GM12878 (cell line): ENCODE results near the gene C3. TPM values are rescaled to one million over a fixed set of nuclear protein-coding genes. Genes with fewer than 3 reads are reported as not detected.
A peak's percentile ranks its signal among the peaks of the same experiment; 100 is the strongest.

Experiments
- ATAC-seq: fragments of 200-7000 bp; cut with Tn5 transposase; 3 replicates; pipeline ENCODE4 v1.9.1; 2020; ENCODE audit warnings: mild to moderate bottlenecking, moderate library complexity
- BruUV-seq: library from RNA; stranded (reverse); fragments of 400-500 nt; replicated peaks from 2 replicates; lab custom pipeline; 2021; lab: Mats Ljungman, UMichigan
- CTCF ChIA-PET: fragments of 300-600 bp; sonication (Branson Sonifier 250); formaldehyde crosslinking; extraction: SDS; loops from one replicate; lab custom pipeline; 2021; ENCODE audit warnings: inconsistent platforms; lab: Yijun Ruan, JAX
- POLR2A ChIA-PET: fragments of 350-600 bp; formaldehyde crosslinking; extraction: SDS; loops from one replicate; lab custom pipeline; 2021; ENCODE audit warnings: inconsistent platforms; lab: Charles Lee
- RAD21 ChIA-PET: fragments of 300-600 bp; sonication (Branson Sonifier 250); formaldehyde crosslinking; loops from one replicate; lab custom pipeline; 2023; ENCODE audit warnings: antibody characterized with exemption; ENCODE audit not compliant: unreplicated experiment; lab: Charles Lee
- SMC1A ChIA-PET: fragments of 300-600 bp; sonication (Branson Sonifier 250); formaldehyde crosslinking; loops from one replicate; lab custom pipeline; 2023; ENCODE audit not compliant: unreplicated experiment, uncharacterized antibody; lab: Charles Lee
- DNase-seq: peaks from one replicate; pipeline ENCODE4 v3.0.0-alpha.2; 2011; ENCODE audit warnings: low read depth, low spot score
- FAIRE-seq: peaks from 3 replicates; lab custom pipeline; 2011; peaks lifted over from hg19 to GRCh38; lab: Jason Lieb, UNC
- H2AFZ ChIP-seq: 2 replicates; pipeline ENCODE4 v1.6.0; 2011; ENCODE audit warnings: low read depth, low read length, control low read depth; ENCODE audit not compliant: control insufficient read depth
- H3K27ac ChIP-seq: 2 replicates; pipeline ENCODE4 v1.5.1; 2011; ENCODE audit warnings: control low read depth; ENCODE audit not compliant: control insufficient read depth, insufficient read depth
- H3K27me3 ChIP-seq, 2 experiments: replicated peaks in 1 of 2; 2 replicates each; pipeline versions ENCODE4 v1.6.0 to v1.6.1; 2011; ENCODE audit warnings: low read length in 1 of 2; ENCODE audit not compliant: control insufficient read depth in 2 of 2, insufficient read depth in 2 of 2
- H3K36me3 ChIP-seq, 2 experiments: 2 replicates each; pipeline ENCODE4 v1.5.1; 2011; ENCODE audit warnings: low read length in 1 of 2; ENCODE audit not compliant: control insufficient read depth in 2 of 2, insufficient read depth in 2 of 2
- H3K4me1 ChIP-seq: 2 replicates; pipeline ENCODE4 v1.6.1; 2011; ENCODE audit warnings: mild to moderate bottlenecking, low read length, moderate library complexity, mixed read lengths; ENCODE audit not compliant: control insufficient read depth, insufficient read depth
- H3K4me2 ChIP-seq: 2 replicates; pipeline ENCODE4 v1.6.0; 2011; ENCODE audit warnings: control low read depth; ENCODE audit not compliant: control insufficient read depth, insufficient read depth
- H3K4me3 ChIP-seq: fragments of 200-600 bp; sonication (generic); 2 replicates; pipeline ENCODE4 v1.5.1; 2016
- H3K79me2 ChIP-seq: 2 replicates; pipeline ENCODE4 v1.6.0; 2011; ENCODE audit warnings: low read length; ENCODE audit not compliant: control insufficient read depth, insufficient read depth
- H3K9ac ChIP-seq: 2 replicates; pipeline ENCODE4 v1.8.0; 2011; ENCODE audit warnings: low read length, control low read depth, mixed read lengths; ENCODE audit not compliant: control insufficient read depth, insufficient read depth
- H3K9me3 ChIP-seq: replicated peaks from 3 replicates; pipeline ENCODE4 v1.5.1; 2011; ENCODE audit warnings: mild to moderate bottlenecking, low read length; ENCODE audit not compliant: control insufficient read depth, insufficient read depth
- H4K20me1 ChIP-seq: 2 replicates; pipeline ENCODE4 v1.6.0; 2011; ENCODE audit not compliant: control insufficient read depth, insufficient read depth
- ATF7 ChIP-seq: fragments of 450-650 bp; IDR thresholded peaks from 2 replicates; pipeline ENCODE4 v1.6.1; 2016; ENCODE audit warnings: low read depth, mild to moderate bottlenecking
- NBN ChIP-seq: fragments of 450-650 bp; IDR thresholded peaks from 2 replicates; pipeline ENCODE4 v1.6.1; 2016
- NFYB ChIP-seq: IDR thresholded peaks from 2 replicates; pipeline ENCODE4 v1.6.1; 2011; ENCODE audit warnings: low read depth, mild to moderate bottlenecking, low read length, improper control_type of control experiment, moderate library complexity; ENCODE audit not compliant: insufficient read depth
- POU2F2 ChIP-seq: IDR thresholded peaks from 3 replicates; pipeline ENCODE4 v1.6.1; 2011; ENCODE audit warnings: low read depth, mild to moderate bottlenecking, low read length, borderline replicate concordance
- RAD21 ChIP-seq: IDR thresholded peaks from 2 replicates; pipeline ENCODE4 v1.6.1; 2011; ENCODE audit warnings: mild to moderate bottlenecking, low read depth, low read length, moderate library complexity; ENCODE audit not compliant: insufficient read depth
- RUNX3 ChIP-seq: IDR thresholded peaks from 2 replicates; pipeline ENCODE4 v1.6.1; 2012; ENCODE audit warnings: low read length, inconsistent platforms
- SIN3A ChIP-seq: IDR thresholded peaks from 2 replicates; pipeline ENCODE4 v1.6.1; 2012; ENCODE audit warnings: low read depth, low read length, improper control_type of control experiment
- TBL1XR1 ChIP-seq: IDR thresholded peaks from 2 replicates; pipeline ENCODE4 v1.6.1; 2012; ENCODE audit warnings: low read depth, low read length, improper control_type of control experiment
- ZZZ3 ChIP-seq: IDR thresholded peaks from 2 replicates; pipeline ENCODE4 v1.6.1; 2011; ENCODE audit warnings: low read depth; ENCODE audit not compliant: control insufficient read depth, insufficient read length
- WGBS: methylation state at CpG from one replicate; pipeline ENCODE4 v1.1.6; 2016; ENCODE audit warnings: low lambda C conversion rate; ENCODE audit not compliant: insufficient replicate concordance, insufficient coverage; ENCODE audit errors: missing lambda C conversion rate; 5-methylcytosine and 5-hydroxymethylcytosine counted together
- in situ Hi-C: fragments of 300-500 bp; cut with MboI; formaldehyde crosslinking; loops from 9 replicates; pipeline ENCODE4 v1.14.3; 2018; ENCODE audit warnings: mixed read lengths
- intact Hi-C: fragments of 100-400 bp; cut with micrococcal nuclease; formaldehyde crosslinking; loops from one replicate; pipeline ENCODE4 v1.14.2; 2022; ENCODE audit not compliant: unreplicated experiment
- polyA plus RNA-seq, 11 experiments: library from polyadenylated mRNA; depleted of rRNA in 4 of 11; unstranded in 6 of 11; stranded (reverse) in 5 of 11; fragments of >200 nt; fragmentation: Nextera tagmentation in 4 of 11; fragmentation: Illumina TruSeq in 1 of 11; extraction: Ambion mirVana in 4 of 11; extraction: Trizol in 1 of 11; gene quantifications; 1 replicate in 1 of 11; 2 replicates in 10 of 11; pipeline versions ENCODE4 v1.2.1 to v1.2.3, GENCODE V29; 2011 to 2016; ENCODE audit warnings: inconsistent platforms in 2 of 11, missing spikeins in 2 of 11, low read depth in 1 of 11
- total RNA-seq, 4 experiments: library from RNA; depleted of rRNA in 3 of 4; stranded (reverse); fragments of >200 nt in 3 of 4; fragmentation: Illumina TruSeq in 1 of 4; extraction: Trizol in 1 of 4; gene quantifications; 2 replicates each; pipeline versions ENCODE4 v1.2.1 to v1.2.3, GENCODE V29; 2013 to 2021
- TF ChIP-seq, protein P1 (sequence below): IDR thresholded peaks from 2 replicates; pipeline ENCODE4 v1.6.1; 2012; ENCODE audit warnings: improper control_type of control experiment, low read depth, low read length; ENCODE audit not compliant: insufficient replicate concordance
- TF ChIP-seq, protein P2 (sequence below): fragments of 450-650 bp; IDR thresholded peaks from 2 replicates; pipeline ENCODE4 v1.6.1; 2017; ENCODE audit warnings: mild to moderate bottlenecking
- TF ChIP-seq, protein P3 (sequence below): fragments of 450-650 bp; IDR thresholded peaks from 2 replicates; pipeline ENCODE4 v1.6.1; 2018; ENCODE audit warnings: mild to moderate bottlenecking, low read depth, moderate library complexity; ENCODE audit not compliant: partially characterized antibody

C3 gene
- total and polyA plus RNA-seq, 10 of the 15 experiments (the other 5 are each of a cell fraction or from before 2014, with no cell fraction given) = 0.20 to 6.7 (median 0.72) TPM

DNA sequence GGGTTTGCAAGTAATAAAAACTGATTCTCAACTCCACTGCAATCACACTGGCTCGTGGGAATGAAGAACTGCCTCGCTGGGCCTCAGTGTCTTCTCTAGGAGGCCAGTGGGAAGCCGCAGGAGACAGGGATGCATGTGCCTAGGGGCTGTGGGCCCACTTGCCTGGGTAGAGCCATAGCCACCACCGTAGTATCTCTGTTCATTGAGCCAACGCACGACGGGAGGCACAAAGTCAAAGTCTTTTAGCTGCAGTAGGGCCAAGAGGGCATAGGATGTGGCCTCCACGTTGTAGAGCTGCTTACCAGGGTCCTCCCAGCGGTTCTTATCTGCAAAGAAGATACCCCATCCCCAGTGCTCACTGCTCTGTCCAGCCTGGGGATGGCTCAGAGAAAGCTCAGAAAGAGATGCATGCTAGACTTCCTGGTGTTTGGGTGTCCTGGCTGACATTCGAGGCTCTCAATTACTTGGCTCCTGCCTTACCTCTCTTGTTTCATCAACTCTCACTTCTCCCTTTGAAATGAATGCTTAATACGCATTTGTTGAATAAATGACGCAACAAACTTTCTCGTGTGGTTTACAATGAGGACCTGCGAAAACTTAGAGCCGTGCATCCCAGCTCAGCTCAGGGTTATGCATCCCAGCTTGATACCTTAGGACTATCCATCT, 34.4 kb downstream of the C3 start:
- 39% methylated on average over 15 of the region's 15 CpGs for WGBS
- in situ Hi-C loops (no loop called here), intact Hi-C loops (no loop called here)
- Histone ChIP-seq H3K79me2 (no peaks in the 10 kb centered on the region), H3K4me3 (no peak overlapping the region), H2AFZ (no peak overlapping the region), H3K4me1 (peaks cover 4% of the 10 kb centered on the region), H3K27me3 (no peaks in the 10 kb centered on the region), H3K4me2 (no peak overlapping the region), H3K27ac (no peak overlapping the region), H3K9me3 (peaks cover 1% of the 10 kb centered on the region; the same call in 1 of the 3 replicates), H3K9ac (no peak overlapping the region), H4K20me1 (no peaks in the 10 kb centered on the region), H3K36me3 (no peaks in the 10 kb centered on the region)
- peak; percentile 31 for FAIRE-seq
- SMC1A ChIA-PET = interaction anchor here (0.9 to 1.1 kb wide), 2 partner anchors 8 to 34 kb away, joined by 3 read pairs; no protein-coding TSS in a partner anchor
- ATAC-seq = peak; percentile 79
- POLR2A ChIA-PET = interaction anchor here (0.7 to 1.2 kb wide), 3 partner anchors 13 to 24 kb away, joined by 3 to 4 read pairs (median 3); no protein-coding TSS in a partner anchor
- no TSS peak for BruUV-seq
- CTCF ChIA-PET = interaction anchor here (0.6 kb wide), 2 partner anchors 51 to 148 kb away, joined by 3 read pairs; partner anchors contain the start of gene GPR108
- no peak for DNase-seq
- RAD21 ChIA-PET = interaction anchor here (1.5 to 2.1 kb wide), 2 partner anchors 11 to 55 kb away, joined by 3 to 7 read pairs; no protein-coding TSS in a partner anchor
- TF ChIP-seq RUNX3 (no peak; the same call in 1 of the 2 replicates), ZZZ3 (no peak), RAD21 (no peak), SIN3A (no peak), ATF7 (peak; percentile 46; the same call in 1 of the 2 replicates), NFYB (no peak), NBN (no peak), TBL1XR1 (no peak), POU2F2 (no peak)
- TF ChIP-seq, protein P1, sequence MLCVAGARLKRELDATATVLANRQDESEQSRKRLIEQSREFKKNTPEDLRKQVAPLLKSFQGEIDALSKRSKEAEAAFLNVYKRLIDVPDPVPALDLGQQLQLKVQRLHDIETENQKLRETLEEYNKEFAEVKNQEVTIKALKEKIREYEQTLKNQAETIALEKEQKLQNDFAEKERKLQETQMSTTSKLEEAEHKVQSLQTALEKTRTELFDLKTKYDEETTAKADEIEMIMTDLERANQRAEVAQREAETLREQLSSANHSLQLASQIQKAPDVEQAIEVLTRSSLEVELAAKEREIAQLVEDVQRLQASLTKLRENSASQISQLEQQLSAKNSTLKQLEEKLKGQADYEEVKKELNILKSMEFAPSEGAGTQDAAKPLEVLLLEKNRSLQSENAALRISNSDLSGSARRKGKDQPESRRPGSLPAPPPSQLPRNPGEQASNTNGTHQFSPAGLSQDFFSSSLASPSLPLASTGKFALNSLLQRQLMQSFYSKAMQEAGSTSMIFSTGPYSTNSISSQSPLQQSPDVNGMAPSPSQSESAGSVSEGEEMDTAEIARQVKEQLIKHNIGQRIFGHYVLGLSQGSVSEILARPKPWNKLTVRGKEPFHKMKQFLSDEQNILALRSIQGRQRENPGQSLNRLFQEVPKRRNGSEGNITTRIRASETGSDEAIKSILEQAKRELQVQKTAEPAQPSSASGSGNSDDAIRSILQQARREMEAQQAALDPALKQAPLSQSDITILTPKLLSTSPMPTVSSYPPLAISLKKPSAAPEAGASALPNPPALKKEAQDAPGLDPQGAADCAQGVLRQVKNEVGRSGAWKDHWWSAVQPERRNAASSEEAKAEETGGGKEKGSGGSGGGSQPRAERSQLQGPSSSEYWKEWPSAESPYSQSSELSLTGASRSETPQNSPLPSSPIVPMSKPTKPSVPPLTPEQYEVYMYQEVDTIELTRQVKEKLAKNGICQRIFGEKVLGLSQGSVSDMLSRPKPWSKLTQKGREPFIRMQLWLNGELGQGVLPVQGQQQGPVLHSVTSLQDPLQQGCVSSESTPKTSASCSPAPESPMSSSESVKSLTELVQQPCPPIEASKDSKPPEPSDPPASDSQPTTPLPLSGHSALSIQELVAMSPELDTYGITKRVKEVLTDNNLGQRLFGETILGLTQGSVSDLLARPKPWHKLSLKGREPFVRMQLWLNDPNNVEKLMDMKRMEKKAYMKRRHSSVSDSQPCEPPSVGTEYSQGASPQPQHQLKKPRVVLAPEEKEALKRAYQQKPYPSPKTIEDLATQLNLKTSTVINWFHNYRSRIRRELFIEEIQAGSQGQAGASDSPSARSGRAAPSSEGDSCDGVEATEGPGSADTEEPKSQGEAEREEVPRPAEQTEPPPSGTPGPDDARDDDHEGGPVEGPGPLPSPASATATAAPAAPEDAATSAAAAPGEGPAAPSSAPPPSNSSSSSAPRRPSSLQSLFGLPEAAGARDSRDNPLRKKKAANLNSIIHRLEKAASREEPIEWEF = no peak
- TF ChIP-seq, protein P2, sequence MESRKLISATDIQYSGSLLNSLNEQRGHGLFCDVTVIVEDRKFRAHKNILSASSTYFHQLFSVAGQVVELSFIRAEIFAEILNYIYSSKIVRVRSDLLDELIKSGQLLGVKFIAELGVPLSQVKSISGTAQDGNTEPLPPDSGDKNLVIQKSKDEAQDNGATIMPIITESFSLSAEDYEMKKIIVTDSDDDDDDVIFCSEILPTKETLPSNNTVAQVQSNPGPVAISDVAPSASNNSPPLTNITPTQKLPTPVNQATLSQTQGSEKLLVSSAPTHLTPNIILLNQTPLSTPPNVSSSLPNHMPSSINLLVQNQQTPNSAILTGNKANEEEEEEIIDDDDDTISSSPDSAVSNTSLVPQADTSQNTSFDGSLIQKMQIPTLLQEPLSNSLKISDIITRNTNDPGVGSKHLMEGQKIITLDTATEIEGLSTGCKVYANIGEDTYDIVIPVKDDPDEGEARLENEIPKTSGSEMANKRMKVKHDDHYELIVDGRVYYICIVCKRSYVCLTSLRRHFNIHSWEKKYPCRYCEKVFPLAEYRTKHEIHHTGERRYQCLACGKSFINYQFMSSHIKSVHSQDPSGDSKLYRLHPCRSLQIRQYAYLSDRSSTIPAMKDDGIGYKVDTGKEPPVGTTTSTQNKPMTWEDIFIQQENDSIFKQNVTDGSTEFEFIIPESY = no peak
- TF ChIP-seq, protein P3, sequence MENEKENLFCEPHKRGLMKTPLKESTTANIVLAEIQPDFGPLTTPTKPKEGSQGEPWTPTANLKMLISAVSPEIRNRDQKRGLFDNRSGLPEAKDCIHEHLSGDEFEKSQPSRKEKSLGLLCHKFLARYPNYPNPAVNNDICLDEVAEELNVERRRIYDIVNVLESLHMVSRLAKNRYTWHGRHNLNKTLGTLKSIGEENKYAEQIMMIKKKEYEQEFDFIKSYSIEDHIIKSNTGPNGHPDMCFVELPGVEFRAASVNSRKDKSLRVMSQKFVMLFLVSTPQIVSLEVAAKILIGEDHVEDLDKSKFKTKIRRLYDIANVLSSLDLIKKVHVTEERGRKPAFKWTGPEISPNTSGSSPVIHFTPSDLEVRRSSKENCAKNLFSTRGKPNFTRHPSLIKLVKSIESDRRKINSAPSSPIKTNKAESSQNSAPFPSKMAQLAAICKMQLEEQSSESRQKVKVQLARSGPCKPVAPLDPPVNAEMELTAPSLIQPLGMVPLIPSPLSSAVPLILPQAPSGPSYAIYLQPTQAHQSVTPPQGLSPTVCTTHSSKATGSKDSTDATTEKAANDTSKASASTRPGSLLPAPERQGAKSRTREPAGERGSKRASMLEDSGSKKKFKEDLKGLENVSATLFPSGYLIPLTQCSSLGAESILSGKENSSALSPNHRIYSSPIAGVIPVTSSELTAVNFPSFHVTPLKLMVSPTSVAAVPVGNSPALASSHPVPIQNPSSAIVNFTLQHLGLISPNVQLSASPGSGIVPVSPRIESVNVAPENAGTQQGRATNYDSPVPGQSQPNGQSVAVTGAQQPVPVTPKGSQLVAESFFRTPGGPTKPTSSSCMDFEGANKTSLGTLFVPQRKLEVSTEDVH = no peak
